ENCODE measurements around the gene IQSEC2. TPM values are rescaled to one million over a fixed set of nuclear protein-coding genes. Genes with fewer than 3 reads are reported as not detected.

IQSEC2 gene
- total and polyA plus RNA-seq, 2 donors (not counting 1 experiment from before 2014, with no cell fraction given), result 0.58 to 0.94 TPM

DNA sequence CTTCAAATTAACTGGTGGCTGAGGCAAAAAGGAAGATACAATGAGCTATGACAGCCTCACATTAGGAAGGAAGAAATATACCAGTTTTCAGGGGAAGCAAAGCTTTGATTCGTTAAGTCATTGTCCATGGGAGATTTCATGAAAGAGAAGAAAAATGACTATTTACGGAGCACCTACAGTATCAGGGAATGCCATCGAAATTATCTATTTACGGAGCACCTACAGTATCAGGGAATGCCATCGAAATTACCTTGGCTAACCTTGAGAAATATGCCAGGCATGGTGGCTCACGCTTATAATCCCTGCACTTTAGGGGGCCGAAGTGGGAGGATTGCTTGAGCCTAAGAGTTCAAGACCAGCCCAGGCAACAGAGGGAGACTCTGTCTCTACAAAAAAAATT lies 28.5 kb upstream of the IQSEC2 start:
- Histone ChIP-seq H3K4me1 (ENCODE audit: control insufficient read depth in 2 of 2, insufficient read depth in 2 of 2, low read length in 2 of 2) (peaks cover 7 to 8% of the 10 kb centered on the region in 2 donors), H3K9me3 (ENCODE audit: control extremely low read depth in 1 of 3, control insufficient read depth in 2 of 3, insufficient read depth in 1 of 3, low read length in 2 of 3) (no peaks in the 10 kb centered on the region), H3K4me3 (ENCODE audit: control extremely low read depth in 1 of 5, extremely low read depth in 1 of 5, insufficient read depth in 1 of 5, low read depth in 2 of 5, low read length in 4 of 5) (no peak overlapping the region), H3K36me3 (replicated peaks in 1 of 2; ENCODE audit: control extremely low read depth in 1 of 2, control insufficient read depth in 1 of 2, extremely low read depth in 1 of 2, insufficient read depth in 2 of 2, low read length in 1 of 2) (no peaks in the 10 kb centered on the region), H3K27ac (ENCODE audit: low read length in 2 of 2) (no peak overlapping the region), H3K27me3 (replicated peaks in 1 of 4; ENCODE audit: control extremely low read depth in 1 of 4, control insufficient read depth in 3 of 4, insufficient read depth in 4 of 4, low read length in 3 of 4) (no peaks in the 10 kb centered on the region), H3K9ac (ENCODE audit: low read length) (no peak overlapping the region), H3K79me2 (ENCODE audit: control insufficient read depth, insufficient read depth, low read length) (no peaks in the 10 kb centered on the region), H4K20me1 (ENCODE audit: control insufficient read depth, insufficient read depth, low read length, poor library complexity, severe bottlenecking) (no peaks in the 10 kb centered on the region), H3K4me2 (replicated peaks; ENCODE audit: low read depth, low read length, poor library complexity, severe bottlenecking) (no peak overlapping the region), H2AFZ (ENCODE audit: insufficient read depth, low read depth, low read length, poor library complexity, severe bottlenecking) (no peak overlapping the region)
- WGBS (ENCODE audit: insufficient coverage), result 90% methylated on average over 6 of the region's 7 CpGs
- ATAC-seq (ENCODE audit: low read depth) (no peak), DNase-seq (no peak)
- TF ChIP-seq EZH2 (IDR thresholded peaks at IDR 0.05; ENCODE audit: borderline replicate concordance, insufficient read depth, low read depth, low read length, poor library complexity, severe bottlenecking), result no peak
- TF ChIP-seq, protein P1, sequence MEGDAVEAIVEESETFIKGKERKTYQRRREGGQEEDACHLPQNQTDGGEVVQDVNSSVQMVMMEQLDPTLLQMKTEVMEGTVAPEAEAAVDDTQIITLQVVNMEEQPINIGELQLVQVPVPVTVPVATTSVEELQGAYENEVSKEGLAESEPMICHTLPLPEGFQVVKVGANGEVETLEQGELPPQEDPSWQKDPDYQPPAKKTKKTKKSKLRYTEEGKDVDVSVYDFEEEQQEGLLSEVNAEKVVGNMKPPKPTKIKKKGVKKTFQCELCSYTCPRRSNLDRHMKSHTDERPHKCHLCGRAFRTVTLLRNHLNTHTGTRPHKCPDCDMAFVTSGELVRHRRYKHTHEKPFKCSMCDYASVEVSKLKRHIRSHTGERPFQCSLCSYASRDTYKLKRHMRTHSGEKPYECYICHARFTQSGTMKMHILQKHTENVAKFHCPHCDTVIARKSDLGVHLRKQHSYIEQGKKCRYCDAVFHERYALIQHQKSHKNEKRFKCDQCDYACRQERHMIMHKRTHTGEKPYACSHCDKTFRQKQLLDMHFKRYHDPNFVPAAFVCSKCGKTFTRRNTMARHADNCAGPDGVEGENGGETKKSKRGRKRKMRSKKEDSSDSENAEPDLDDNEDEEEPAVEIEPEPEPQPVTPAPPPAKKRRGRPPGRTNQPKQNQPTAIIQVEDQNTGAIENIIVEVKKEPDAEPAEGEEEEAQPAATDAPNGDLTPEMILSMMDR (IDR thresholded peaks at IDR 0.05), result no peak
- ChIA-PET POLR2A (no interaction called here), CTCF (interaction anchor here (1.0 to 1.9 kb wide), 2 partner anchors 9 to 172 kb away, joined by 4 to 6 read pairs; no protein-coding TSS in a partner anchor)
- no peaks in the 10 kb centered on the region for H3K9me3 Mint-ChIP-seq (ENCODE audit: insufficient read depth)
- intact Hi-C loops (cut with micrococcal nuclease), result loop anchor here (10.0 kb wide), 1 partner anchor 235 kb away; no protein-coding TSS in a partner anchor
- H3K4me1 Mint-ChIP-seq, result peaks cover 10% of the 10 kb centered on the region
- H3K27ac Mint-ChIP-seq, result no peak overlapping the region
- no peaks in the 10 kb centered on the region for H3K27me3 Mint-ChIP-seq
- no peak overlapping the region for H3K4me3 Mint-ChIP-seq

DNA sequence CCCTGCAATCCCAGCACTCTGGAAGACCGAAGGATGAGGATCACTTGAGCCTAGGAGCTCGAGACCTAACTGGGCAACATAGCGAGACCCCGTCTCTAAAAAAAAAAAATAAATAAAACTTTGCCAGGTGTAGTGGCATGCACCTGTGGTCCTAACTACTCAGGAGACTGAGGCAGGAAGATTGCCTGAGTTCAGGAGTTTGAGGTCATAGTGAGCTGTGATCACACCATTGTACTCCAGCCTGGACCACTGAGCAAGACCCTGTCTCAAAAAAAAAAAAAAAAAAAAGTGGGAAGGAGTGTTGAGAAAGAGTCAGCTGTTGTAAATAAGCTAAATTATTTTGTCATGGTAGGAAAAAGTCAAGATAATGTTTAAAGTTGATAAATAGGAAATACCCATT lies 27.5 kb upstream of the IQSEC2 start:
- intact Hi-C loops (cut with micrococcal nuclease), result no loop called here
- POLR2A ChIA-PET, result no interaction called here
- H3K4me1 ChIP-seq (ENCODE audit: control insufficient read depth in 2 of 2, insufficient read depth in 2 of 2, low read length in 2 of 2), result peaks cover 7 to 8% of the 10 kb centered on the region in 2 donors

More for the DNA sequence above, 27.5 kb upstream of the IQSEC2 start:
- no CpG with 5 or more reads among the region's 4 CpGs for WGBS (ENCODE audit: insufficient coverage)
- H3K4me1 Mint-ChIP-seq, result peaks cover 10% of the 10 kb centered on the region
- no peaks in the 10 kb centered on the region for H3K27me3 Mint-ChIP-seq
- H3K9ac ChIP-seq (ENCODE audit: low read length), result no peak overlapping the region
- no peak for DNase-seq
- no peak for TF ChIP-seq EZH2 (IDR thresholded peaks at IDR 0.05; ENCODE audit: borderline replicate concordance, insufficient read depth, low read depth, low read length, poor library complexity, severe bottlenecking)
- TF ChIP-seq, protein P1 (IDR thresholded peaks at IDR 0.05), result no peak
- CTCF ChIA-PET, result interaction anchor here (1.0 to 1.9 kb wide), 2 partner anchors 10 to 173 kb away, joined by 4 to 6 read pairs; no protein-coding TSS in a partner anchor
- no peak overlapping the region for H3K4me2 ChIP-seq (replicated peaks; ENCODE audit: low read depth, low read length, poor library complexity, severe bottlenecking)
- H3K4me3 Mint-ChIP-seq, result no peak overlapping the region
- no peaks in the 10 kb centered on the region for H3K9me3 ChIP-seq (ENCODE audit: control extremely low read depth in 1 of 3, control insufficient read depth in 2 of 3, insufficient read depth in 1 of 3, low read length in 2 of 3)
- no peak overlapping the region for H3K27ac ChIP-seq (ENCODE audit: low read length in 2 of 2)
- ATAC-seq (ENCODE audit: low read depth), result no peak
- no peaks in the 10 kb centered on the region for H3K27me3 ChIP-seq (replicated peaks in 1 of 4; ENCODE audit: control extremely low read depth in 1 of 4, control insufficient read depth in 3 of 4, insufficient read depth in 4 of 4, low read length in 3 of 4)
- no peak overlapping the region for H3K4me3 ChIP-seq (ENCODE audit: control extremely low read depth in 1 of 5, extremely low read depth in 1 of 5, insufficient read depth in 1 of 5, low read depth in 2 of 5, low read length in 4 of 5)
- H2AFZ ChIP-seq (ENCODE audit: insufficient read depth, low read depth, low read length, poor library complexity, severe bottlenecking), result no peak overlapping the region
- no peaks in the 10 kb centered on the region for H3K9me3 Mint-ChIP-seq (ENCODE audit: insufficient read depth)
- H3K36me3 ChIP-seq (replicated peaks in 1 of 2; ENCODE audit: control extremely low read depth in 1 of 2, control insufficient read depth in 1 of 2, extremely low read depth in 1 of 2, insufficient read depth in 2 of 2, low read length in 1 of 2), result no peaks in the 10 kb centered on the region
- H4K20me1 ChIP-seq (ENCODE audit: control insufficient read depth, insufficient read depth, low read length, poor library complexity, severe bottlenecking), result no peaks in the 10 kb centered on the region
- no peaks in the 10 kb centered on the region for H3K79me2 ChIP-seq (ENCODE audit: control insufficient read depth, insufficient read depth, low read length)
- H3K27ac Mint-ChIP-seq, result no peak overlapping the region
